HG03354 (cell line): ENCODE measurements around the gene DRICH1.
"Not testable (repeated sequence)": the region's sequence is repeated elsewhere in the genome, so short reads cannot be mapped to it uniquely, and the experiment has no call there.

Source experiments
- ATAC-seq: cut with Tn5 transposase; IDR thresholded peaks from one replicate; pipeline ENCODE4 v1.9.1; 2021; ENCODE audit warnings: mild to moderate bottlenecking; ENCODE audit not compliant: unreplicated experiment, poor library complexity, severe bottlenecking

DRICH1 gene

DNA sequence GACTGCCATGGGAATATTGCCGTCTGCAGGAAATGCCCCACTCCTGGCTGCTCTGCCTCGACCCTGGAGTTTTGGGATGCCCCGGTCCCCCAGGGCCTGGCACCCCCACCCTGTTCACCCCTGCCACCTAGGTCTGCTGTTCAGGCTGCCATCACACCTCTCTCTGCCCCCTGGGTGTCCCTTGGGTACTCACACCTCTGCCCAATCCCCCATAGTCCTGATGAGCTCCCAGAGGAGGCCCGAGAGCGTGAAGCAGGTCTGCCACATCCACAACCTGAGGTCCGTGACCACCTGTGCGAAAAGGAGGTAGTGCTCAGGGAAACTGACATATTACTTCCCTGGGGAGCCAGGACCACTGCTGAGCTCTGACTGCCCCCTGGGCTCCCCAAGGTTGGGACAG lies 20.2 kb upstream of the DRICH1 start:
- no peak for ATAC-seq

- ATAC-seq = no peak
These were observed 19.6 kb upstream of the DRICH1 start for GRCh38 chr22:23651676-23652075.

- no peak for ATAC-seq
These were observed 17.0 kb upstream of the DRICH1 start for GRCh38 chr22:23649071-23649501.

- ATAC-seq = not testable (repeated sequence)
These were observed 14.4 kb upstream of the DRICH1 start for GRCh38 chr22:23646526-23646925.

DNA sequence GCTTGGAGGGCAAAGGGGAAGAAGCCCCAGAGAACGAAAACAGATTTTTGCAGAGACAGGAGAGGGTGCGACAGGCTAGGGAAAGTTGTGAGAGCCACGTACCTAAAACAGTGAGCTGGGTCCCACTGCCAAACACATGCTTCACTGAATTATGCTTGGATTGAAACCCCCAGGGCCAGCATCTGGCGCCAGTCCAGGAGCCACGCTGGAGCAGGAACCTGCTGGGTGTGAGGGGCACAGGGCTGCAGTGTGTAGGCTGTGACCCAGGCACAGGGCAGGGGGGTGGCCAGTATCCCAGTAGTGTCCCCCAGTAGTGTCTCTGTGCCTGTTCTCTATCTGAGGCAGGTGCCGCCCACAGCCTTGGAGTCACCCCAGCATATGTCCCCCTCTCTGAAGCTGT lies 8.1 kb upstream of the DRICH1 start:
- not testable (repeated sequence) for ATAC-seq

GRCh38 chr22:23639661-23640060 lies 7.5 kb upstream of the DRICH1 start:
- no peak for ATAC-seq

- no peak for ATAC-seq
These were observed 6.5 kb upstream of the DRICH1 start for GRCh38 chr22:23638611-23639010.

GRCh38 chr22:23635291-23635690 lies 3.2 kb upstream of the DRICH1 start:
- not testable (repeated sequence) for ATAC-seq

DNA sequence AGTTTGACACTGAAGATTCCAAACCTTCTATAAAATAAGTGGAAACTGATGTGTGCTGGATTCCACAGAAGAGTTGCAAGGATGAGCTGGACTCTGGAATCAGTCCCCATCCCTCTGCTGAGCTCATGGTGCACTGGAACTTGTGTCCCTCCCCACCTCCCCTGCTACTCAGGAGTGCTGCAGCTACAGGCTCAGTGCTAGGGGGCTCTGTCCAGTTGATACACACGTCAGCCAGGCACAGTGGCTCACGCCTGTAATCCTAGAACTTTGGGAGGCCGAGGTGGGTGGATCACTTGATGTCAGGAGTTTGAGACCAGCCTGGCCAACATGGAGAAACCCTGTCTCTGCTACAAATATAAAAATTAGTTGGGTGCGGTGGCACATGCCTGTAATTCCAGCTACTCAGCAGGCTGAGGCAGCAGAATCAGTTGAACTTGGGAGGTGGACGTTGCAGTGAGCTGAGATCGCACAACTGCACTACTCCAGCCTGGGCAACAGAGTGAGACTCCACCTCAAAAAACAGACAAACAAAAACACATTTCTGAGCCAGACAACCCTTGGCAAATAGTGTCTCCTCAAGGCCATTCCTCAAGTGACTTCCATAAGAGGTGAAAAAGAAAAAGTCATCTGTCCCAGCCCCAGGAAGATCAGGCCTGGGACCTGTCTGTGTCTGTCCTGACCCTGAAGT lies 3.9 kb downstream of the DRICH1 start:
- ATAC-seq = not testable (repeated sequence)

- ATAC-seq = not testable (repeated sequence)
These were observed 4.6 kb downstream of the DRICH1 start for GRCh38 chr22:23627401-23628055.

DNA sequence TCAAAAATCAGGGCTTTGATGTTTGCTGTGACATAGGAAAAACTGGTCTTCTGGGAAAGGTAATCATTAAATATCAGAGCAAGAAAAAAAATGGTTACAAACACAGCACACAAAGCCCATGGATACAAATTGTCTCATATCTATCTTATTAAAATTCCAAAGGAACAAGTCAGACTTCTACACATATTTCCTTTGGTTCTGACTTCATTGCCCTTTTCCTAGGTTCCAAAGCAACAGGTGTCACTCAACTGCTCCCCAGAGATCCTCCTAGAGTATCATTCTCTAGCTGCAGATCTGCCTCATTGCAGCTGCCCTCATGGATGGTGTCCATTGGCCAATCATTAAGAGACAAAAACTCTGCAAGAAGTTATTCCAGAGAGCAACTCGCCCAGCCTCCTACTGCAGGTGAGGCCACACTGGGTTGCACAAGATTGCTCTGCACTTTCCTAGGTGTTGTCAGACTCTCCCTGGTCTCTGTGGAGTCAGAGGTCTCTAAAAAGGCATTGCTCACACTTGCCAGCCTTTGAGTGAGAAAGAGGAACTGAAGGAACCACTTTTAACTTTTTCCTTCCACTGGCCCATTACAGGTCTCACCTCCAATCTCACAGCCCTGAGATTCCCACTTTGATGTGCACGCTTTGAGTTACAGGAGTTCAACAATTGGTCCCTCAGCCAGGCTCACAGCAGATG lies 5.7 kb downstream of the DRICH1 start:
- ATAC-seq = no peak

DNA sequence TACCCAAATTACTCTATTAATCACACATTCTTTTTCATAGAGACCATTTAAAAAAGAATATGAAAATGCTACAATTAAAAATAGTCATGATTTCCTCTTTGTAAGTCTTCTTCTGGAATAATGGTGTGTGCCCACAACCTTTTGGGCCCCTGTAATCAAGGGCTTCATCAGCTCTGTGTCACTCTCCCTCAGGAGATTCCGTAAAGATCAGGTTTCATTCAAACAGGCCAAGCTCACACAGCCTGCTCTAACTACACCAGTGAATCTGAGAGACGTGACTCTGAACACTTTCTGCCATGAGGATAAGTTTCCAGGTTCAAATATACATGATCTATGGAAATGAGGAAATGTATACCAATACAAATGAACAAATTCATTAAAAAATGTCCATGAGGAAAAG lies 9.5 kb downstream of the DRICH1 start:
- ATAC-seq = no peak

- not testable (repeated sequence) for ATAC-seq
These were observed 10.2 kb downstream of the DRICH1 start for GRCh38 chr22:23621916-23622315.

DNA sequence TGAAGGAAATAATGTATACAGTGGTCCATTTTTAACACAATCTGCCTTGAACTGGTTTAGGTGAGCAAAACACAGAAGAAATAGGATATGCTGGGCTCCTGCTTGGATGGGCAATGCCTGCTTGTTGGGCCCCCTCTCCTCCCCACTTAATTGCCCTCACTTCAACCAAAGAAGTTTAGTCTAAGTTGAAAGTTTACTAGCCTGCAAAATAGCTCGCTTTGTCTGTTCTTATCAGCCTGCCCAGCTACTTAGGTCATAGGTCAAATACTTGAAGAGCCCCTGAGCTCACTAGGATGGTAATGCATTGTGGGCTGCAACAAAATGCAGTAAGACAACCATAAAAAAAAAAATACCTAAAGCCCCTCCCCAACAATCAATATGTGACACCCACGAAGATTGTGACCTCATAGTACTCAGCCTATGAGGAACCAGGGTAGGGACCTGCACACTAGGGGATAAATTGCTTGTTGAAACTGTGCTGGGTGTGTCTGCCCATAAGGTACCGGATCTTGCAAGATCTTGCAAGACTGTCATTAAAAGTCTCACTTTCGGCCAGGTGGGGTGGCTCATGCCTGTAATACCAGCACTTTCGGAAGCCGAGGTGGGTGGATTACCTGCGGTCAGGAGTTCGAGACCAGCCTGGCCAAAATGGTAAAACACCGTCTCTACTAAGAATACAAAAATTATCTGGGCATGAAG lies 10.9 kb downstream of the DRICH1 start:
- no peak for ATAC-seq

- ATAC-seq = no peak
These were observed 18.7 kb downstream of the DRICH1 start for GRCh38 chr22:23613193-23613972.

DNA sequence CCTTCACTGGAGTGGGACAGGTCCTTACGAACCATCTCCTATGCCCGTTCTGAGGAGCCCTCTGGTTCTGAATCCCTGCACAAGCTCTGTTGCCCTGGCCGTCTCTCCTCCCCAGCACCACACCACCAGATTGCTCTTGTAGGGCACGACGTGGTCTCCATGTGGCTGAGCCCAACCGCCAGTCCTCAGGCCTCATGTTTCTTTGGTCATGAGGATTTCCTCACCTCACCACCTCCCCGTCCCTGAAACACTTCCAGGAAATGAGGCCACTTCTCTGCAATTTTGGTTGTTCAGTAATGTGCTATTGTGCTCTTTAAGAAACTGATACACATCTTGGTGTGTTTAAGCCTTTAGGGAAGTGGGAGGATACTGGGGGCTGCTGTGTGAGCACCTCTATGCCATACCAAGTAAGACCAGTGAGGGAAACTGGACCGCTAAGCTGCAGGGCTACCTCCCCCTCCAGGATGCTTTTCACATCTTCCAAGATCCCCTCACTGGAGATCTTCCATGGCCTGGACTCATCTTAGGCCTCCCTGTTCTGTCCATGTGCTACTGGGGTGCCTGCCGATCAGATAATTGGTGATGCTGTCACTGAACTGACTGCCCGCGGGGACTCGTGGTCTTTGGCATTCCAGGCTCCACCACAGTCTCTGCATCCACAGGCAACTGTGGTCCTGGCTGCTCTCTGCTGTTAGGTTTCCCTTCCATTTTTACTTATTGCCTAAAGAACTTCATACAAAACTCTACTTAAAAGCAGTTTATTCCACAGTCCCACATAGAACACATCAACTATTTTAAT lies 21.9 kb downstream of the DRICH1 start:
- ATAC-seq = no peak

DNA sequence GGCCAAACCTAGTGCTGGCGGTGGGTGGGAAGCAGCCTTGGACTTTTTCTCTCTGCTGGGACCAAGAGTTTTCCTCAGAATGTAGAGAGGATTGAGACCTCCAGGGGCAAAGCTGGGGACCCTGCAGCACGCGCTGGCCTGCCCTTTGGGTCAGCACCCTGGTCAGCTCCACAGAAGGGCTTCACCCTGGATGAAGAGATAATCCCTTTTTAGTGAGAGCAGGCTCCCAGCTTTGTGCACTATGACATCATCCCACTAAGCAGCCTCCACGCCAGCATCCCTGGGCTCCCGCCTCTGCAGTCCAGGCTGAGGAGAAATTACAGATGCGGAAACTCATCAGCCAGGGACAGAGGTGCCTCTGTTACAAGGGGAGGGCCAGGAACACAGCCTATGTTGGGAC lies 23.5 kb downstream of the DRICH1 start:
- no peak for ATAC-seq

DNA sequence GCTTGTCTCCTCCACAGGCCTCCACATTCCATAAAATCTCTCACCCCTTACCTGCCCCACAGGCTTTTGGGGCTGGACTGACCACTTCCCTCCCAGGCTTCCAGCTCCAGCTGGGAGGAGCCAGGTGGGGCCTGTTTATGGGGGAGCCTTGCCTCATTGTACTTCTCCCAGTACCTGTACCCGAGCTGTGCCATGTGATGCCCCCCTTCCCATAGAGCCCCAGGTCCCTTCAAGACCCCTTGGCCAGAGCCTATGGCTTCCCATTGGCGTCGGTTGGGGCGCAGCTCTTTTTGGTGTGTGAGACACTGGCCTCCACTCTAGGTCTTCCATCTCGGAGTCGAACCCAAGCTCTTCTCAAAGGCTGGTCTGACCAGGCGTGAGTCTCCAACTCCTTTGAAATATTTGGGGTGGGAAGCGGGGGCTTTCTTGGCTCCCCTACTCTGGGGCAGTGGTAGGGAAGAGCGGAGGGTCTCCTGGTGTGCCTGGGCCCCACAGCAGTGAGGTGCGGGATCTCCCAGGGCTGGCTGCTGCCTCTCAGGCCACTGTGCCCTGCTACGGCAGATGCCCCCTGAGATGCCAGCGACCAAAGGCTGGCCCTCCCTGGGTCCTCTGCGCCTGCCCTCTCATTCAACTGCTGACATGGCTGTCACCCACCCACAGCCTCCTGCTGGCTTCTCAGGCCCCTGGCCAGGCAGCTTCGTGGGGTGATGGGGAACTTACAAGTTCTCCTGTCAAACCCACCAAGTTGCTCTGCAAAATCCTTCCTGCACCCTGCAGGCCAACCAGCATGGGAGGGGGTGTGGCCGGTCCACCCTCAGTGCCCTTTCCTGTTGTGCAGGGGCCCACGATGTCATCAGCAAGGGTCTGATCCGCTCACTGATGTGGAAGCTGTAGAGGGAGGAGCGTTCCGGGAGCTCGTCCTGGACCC lies 25.7 kb downstream of the DRICH1 start:
- no peak for ATAC-seq
